Activated CD4-positive, CD25-positive, alpha-beta regulatory T cell treated with anti-CD3 and anti-CD28 coated beads, Interleukin-2, amount 50 U/mL, for 72 hours (primary cell): Measurements from ENCODE around the gene LPIN3.
"Not testable (repeated sequence)": the region's sequence is repeated elsewhere in the genome, so short reads cannot be mapped to it uniquely, and the experiment has no call there.

ENCODE experiments used
- DNase-seq: peaks from one replicate; pipeline ENCODE4 v3.0.0; 2021

LPIN3 gene

GRCh38 chr20:41340327-41341055, at the start of gene LPIN3:
Gene LPIN3 (plus strand): TSS chr20:41340821. CDS start chr20:41345804, 4,983 bp downstream.
- DNase-seq, result peak; percentile 61

- no peak for DNase-seq
Measured at GRCh38 chr20:41293269-41294037, 47.2 kb upstream of the LPIN3 start.

GRCh38 chr20:41299899-41300298, 40.7 kb upstream of the LPIN3 start:
- no peak for DNase-seq

- DNase-seq, result no peak
Measured at GRCh38 chr20:41300383-41300782, 40.2 kb upstream of the LPIN3 start.

- DNase-seq, result no peak
Measured at GRCh38 chr20:41300886-41301285, 39.7 kb upstream of the LPIN3 start.

- no peak for DNase-seq
Measured at GRCh38 chr20:41304002-41304401, 36.6 kb upstream of the LPIN3 start.

GRCh38 chr20:41304424-41305079, 36.1 kb upstream of the LPIN3 start:
- DNase-seq, result no peak

GRCh38 chr20:41306061-41306727, 34.4 kb upstream of the LPIN3 start:
- DNase-seq, result no peak

GRCh38 chr20:41307021-41307420, 33.6 kb upstream of the LPIN3 start:
- no peak for DNase-seq

GRCh38 chr20:41308290-41308711, 32.3 kb upstream of the LPIN3 start:
- no peak for DNase-seq

- no peak for DNase-seq
Measured at GRCh38 chr20:41308726-41309413, 31.8 kb upstream of the LPIN3 start.

GRCh38 chr20:41309817-41310216, 30.8 kb upstream of the LPIN3 start:
- no peak for DNase-seq

GRCh38 chr20:41312009-41312408, 28.6 kb upstream of the LPIN3 start:
- DNase-seq, result not testable (repeated sequence)

GRCh38 chr20:41314386-41314785, 26.2 kb upstream of the LPIN3 start:
- no peak for DNase-seq

- no peak for DNase-seq
Measured at GRCh38 chr20:41316051-41316450, 24.6 kb upstream of the LPIN3 start.

- peak; percentile 70 for DNase-seq
Measured at GRCh38 chr20:41316602-41317545, 23.7 kb upstream of the LPIN3 start.

GRCh38 chr20:41317546-41318270, 22.9 kb upstream of the LPIN3 start, which contains the start of gene ZHX3:
Gene ZHX3 (minus strand): TSS chr20:41317731. CDS start chr20:41204916, 112,815 bp downstream.
- DNase-seq, result peak; percentile 96

GRCh38 chr20:41318271-41318649, 22.4 kb upstream of the LPIN3 start:
- no peak for DNase-seq

GRCh38 chr20:41320441-41320840, 20.2 kb upstream of the LPIN3 start:
- DNase-seq, result no peak

GRCh38 chr20:41320976-41321375, 19.6 kb upstream of the LPIN3 start:
- DNase-seq, result no peak

- no peak for DNase-seq
Measured at GRCh38 chr20:41327178-41327577, 13.4 kb upstream of the LPIN3 start.
